Measurements from ENCODE around the gene NMT2.

NMT2 gene

DNA sequence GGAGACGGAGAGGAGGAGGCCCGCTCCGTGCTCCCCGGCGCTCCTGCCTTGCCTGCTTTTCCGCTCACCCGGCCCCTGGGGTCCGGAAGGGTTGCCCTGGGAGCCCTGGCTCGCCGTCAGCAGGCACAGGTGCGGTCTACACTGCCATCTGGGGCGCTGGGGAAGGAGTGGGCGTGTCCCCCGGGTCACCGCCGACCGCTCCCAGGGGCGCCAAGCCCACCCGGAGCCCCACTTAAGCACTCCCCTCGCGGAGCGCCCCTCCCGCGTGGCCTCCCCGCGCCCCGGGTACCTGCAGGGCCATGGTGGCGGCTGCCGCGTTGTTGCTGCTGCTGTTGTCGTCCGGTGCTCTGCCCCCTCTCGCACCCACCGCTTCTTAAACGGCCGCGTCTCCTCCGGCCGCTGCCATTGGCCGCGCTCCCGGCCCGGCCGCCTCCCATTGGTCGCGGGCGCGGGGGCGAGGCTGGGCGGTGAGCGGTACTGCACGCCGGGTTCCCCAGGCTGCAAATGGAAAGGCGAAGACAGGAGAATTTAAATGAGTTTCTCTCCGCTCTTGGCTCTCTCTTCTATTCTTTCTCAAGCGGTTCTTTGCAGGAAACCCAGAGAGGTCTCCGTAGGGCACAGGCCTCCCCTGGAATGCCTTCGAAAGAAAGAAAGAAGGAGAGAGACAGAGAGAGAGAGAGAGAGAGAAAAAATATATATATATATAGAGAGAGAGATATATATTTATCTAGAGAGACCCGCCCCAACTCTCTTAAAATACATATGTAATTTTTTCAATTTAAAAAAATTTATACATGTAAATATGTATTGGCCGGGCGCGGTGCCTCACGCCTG lies 79.8 kb downstream of the NMT2 start, which contains the start of gene ACBD7:
ACBD7 (minus strand) TSS at position 349 of the 834 bp plus-strand sequence; CDS start at position 301, 48 bp downstream.
- DNase-seq = peak; percentile 61 to 79 (median 72)

DNA sequence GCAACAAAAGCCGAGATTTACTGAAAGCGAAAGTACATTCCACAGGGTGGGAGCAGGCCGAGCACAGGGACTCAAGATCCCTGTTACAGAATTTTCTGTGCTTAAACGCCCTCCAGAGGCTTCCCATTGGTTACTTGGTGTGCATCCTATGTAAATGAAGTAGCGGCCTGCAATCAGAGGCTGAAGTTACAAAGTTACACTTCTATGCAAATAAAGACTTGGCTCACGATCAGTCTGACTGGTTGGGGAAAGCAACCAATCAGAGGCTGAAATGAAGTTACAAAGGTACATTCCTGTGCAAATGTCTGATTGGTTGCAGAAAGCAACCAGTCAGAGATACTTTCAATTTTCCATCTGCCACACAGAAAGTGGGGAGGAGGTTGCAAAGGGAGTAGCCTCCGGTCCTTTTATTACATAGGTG lies 84.0 kb downstream of the NMT2 start:
- DNase-seq = peak in 3 of 6 experiments; percentile 11 to 39 (median 38)

DNA sequence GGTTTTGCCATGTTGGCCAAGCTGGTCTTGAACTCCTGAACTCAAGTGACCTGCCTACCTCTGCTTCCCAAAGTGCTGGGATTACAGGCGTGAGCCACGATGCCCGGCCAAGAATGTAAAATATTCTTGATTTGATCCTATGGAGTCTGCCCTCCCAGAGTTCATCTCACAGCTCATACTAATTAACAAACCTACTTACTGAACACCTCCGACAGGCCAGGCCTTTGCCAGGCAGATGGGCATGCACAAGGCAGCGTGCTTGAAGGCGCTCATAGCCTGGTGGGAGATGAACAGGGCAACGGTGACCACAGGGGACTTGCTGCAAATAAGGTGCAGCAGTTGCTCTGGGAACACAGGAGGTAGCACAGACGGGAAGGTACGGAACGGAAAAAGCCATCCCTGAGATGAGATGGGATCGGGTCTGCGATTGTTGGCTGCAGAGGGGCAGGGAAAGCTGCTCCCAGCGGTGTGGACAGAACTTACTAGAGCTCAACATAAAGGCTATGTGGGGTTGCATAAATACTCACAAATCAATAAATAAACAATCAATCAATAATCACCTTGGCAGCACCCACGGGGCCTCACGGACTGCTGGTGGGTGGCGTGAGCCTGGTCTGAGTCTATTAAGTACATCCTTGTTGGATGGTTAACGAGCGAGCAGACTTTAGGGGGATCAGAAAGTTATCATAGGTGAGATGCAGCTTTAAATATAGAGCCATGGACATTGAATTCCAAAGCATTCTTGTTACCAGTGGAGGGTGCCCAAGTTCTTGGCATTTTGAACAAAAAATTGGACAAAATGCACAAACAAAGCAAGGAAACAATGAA lies 84.6 kb downstream of the NMT2 start:
- no peak for DNase-seq

DNA sequence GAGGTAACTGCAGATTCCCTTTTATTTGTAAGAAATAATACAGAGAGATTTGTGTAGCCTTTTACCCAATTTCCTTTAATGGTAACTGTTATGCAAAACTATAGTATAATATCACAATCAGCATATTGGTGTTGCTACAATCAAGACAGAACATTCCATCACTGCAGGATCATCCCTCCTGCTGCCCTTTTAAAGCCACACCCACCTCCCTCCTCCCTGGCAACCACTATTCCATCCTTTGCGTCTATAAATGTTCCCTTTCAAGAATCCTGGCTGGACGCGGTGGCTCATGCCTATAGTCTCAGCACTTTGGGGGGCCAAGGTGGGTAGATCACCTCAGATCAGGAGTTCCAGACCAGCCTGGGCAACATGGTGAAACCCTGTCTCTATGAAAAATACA lies 93.1 kb downstream of the NMT2 start:
- no peak for DNase-seq

DNA sequence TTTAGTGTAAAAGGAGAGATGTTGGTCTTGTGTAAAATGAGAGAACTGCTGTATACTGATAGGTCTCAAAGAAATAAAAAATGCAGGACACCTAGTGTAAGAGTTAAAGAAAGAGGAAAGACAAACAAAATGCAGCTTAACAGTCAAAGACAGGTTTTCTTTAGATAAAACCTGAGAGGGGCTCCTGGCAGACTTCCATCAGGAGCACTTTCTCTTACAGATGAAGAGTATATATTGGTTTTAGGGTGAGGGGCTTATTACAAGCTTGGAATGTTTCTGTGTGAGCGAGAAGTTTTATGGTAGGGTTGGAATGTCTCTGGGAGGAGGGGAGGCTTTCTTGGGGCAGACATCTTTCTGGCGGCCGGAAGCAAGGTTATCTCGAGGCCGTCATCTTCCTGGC lies 96.1 kb downstream of the NMT2 start:
- DNase-seq = no peak

DNA sequence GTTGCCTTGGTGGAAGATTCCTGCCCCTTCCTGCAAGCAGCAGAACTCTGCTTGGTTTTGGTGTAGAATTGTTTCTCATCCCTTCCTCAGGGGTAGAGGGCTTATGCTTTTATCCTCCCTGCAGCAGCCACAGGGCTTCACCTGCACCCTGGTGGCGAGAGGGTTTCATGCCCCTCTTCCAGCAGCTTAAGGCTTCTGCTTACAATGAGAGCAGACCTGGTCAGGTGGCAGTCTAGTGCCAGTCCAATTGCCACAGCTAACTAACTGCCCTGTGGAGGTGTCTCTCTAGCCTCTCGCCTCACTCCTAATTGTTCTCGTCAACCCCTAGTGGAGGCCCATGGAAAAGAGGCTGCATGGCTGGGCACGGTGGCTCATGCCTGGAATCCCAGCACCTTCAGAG lies 99.3 kb downstream of the NMT2 start:
- DNase-seq = no peak

DNA sequence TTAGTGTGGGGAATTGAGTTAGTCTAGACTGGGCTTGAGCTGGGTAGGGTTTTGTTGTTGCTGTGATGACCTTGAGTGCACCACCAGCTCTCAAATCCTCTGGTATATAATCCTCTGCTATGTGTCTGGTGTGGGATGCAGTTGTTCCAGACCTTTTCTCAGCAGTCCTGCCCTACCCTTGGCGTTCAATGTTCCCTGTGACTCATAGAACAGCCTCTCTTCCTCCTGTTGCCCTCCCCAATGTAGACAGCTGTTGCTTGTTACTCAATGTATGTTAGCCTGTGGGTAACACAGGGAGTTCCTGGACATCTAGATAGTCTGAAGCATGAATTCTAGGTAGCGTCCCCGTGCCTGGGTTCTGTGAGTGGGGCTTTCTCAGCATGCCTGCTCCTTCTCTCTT lies 99.7 kb downstream of the NMT2 start:
- no peak for DNase-seq

DNA sequence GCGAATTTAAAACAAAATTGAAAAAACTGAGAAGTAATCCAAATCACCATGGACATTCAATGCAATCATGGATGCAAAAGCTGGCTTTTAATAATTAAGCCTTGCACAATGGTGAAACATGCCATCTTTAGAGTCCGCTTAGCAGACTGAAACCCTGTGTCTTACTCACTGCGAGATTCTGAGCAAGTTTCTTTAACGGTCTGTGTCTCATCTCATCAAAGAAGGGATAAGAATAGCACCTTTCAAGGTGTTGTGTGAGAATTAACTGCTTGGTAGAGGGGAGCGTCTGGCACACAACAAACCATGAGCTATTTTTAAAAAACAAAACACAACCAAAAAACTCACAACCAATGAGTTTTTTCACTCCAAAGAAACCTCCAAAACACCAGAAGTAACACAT lies 101.3 kb downstream of the NMT2 start:
- DNase-seq = no peak

DNA sequence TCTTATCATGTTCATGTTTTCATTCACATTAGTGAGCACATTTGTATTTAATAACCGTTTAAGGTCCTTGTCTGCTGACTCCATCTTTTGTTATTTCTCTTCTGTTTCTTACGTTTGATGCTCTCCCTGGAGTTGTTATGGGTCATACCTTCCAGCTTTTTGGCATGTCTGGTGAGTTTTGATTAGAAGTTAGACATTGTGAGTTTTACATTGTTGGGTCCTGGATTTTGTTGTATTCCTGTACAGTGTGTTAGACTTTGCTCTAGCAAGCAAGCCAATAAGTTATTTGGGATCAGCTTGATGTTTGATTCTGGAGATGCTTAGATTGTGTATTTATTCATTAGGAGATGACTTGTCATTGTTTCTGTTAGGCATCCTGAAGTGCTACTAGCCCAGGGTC lies 107.9 kb downstream of the NMT2 start:
- DNase-seq = no peak

DNA sequence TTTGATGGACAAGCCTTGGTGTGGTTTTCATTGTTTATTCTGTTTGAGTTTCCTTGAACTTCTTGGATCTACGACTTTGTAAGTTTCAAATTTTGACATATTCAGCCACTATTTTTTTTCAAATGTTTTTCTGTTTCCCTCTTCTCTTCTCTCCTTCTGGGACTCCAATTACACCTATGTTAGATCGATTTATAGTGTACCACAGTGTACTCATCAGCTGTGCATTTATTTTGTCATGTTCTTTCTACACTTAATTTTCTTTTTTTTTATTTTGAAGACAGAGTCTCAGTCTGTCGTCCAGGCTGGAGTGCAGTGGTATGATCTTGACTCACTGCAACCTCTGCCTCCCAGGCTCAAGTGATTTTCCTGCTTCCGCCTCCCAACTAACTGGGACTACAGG lies 108.6 kb downstream of the NMT2 start:
- DNase-seq = no peak

DNA sequence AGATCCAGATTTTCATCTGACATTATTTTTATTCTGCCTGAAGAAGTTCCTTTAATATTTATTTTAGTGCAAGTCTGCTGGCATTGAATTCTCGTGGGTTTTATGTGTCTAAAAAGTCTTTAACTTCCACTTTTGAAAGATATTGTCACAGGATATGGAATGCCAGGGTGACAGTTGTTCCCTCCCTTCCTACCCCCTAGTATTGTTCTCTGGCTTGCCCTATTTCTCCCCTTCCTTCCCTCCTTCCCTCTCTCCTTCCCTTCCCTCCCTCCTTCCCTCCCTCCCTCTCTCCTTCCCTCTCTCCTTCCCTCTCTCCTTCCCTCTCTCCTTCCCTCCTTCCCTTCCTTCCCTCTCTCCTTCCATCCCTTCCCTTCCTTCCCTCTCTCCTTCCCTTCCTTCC lies 109.8 kb downstream of the NMT2 start:
- no peak for DNase-seq

Measured in stimulated activated naive CD4-positive, alpha-beta T cell (primary cell).